Measurements from ENCODE around the gene ACOXL. TPM values are rescaled to one million over a fixed set of nuclear protein-coding genes. Genes with fewer than 3 reads are reported as not detected.

ACOXL gene
- total and polyA plus RNA-seq, 2 of the 8 experiments (the other 6 are each of a cell fraction or from before 2014, with no cell fraction given): 11.4 to 20.6 TPM

GRCh38 chr2:110800611-110801402 lies 68.4 kb downstream of the ACOXL start (continued):
- TF ChIP-seq CEBPB (IDR thresholded peaks at IDR 0.05; ENCODE audit: low read depth, low read length) (no peak), ZNF274 (IDR thresholded peaks at IDR 0.05; ENCODE audit: borderline replicate concordance, extremely low read depth, low read length) (no peak), MAX (IDR thresholded peaks at IDR 0.05) (no peak)
